Measurements from ENCODE around the gene KMT2D. TPM values are rescaled to one million over a fixed set of nuclear protein-coding genes. Genes with fewer than 3 reads are reported as not detected.

KMT2D gene
- total and polyA plus RNA-seq, 10 of the 15 experiments (the other 5 are each of a cell fraction or from before 2014, with no cell fraction given) = 0.51 to 71.5 (median 10.4) TPM

DNA sequence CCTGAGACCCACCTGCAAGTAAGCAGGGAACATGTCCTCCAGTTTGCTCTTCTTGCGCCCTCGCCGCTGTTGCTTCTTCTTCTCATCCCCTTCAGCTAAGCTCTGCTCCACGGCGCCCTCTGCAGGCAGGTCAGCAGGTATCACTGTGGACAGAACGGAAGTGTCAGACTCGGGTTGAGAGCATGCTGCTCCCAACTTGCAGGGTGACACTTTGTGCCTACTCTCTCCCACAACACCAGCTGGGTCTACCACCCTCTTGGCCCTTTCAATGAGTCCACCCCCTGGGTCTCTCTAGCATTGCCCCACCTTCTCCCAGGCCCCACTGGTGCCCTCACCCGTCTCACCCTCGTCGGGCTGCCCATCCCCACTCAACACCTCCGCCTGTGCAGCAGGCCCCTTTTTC is 16.7 kb downstream of the KMT2D start (continued):
- TF ChIP-seq, protein P1, sequence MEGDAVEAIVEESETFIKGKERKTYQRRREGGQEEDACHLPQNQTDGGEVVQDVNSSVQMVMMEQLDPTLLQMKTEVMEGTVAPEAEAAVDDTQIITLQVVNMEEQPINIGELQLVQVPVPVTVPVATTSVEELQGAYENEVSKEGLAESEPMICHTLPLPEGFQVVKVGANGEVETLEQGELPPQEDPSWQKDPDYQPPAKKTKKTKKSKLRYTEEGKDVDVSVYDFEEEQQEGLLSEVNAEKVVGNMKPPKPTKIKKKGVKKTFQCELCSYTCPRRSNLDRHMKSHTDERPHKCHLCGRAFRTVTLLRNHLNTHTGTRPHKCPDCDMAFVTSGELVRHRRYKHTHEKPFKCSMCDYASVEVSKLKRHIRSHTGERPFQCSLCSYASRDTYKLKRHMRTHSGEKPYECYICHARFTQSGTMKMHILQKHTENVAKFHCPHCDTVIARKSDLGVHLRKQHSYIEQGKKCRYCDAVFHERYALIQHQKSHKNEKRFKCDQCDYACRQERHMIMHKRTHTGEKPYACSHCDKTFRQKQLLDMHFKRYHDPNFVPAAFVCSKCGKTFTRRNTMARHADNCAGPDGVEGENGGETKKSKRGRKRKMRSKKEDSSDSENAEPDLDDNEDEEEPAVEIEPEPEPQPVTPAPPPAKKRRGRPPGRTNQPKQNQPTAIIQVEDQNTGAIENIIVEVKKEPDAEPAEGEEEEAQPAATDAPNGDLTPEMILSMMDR (IDR thresholded peaks at IDR 0.05 in 2 of 3, conservative IDR thresholded peaks at IDR 0.05 in 1 of 3; ENCODE audit: control insufficient read depth in 2 of 3, extremely low read depth in 1 of 3, insufficient read depth in 1 of 3, low read depth in 3 of 3, low read length in 3 of 3) = peak; percentile 60 to 82 (median 77)
- TF ChIP-seq NR2C1 (IDR thresholded peaks at IDR 0.05) (no peak), NRF1 (conservative IDR thresholded peaks at IDR 0.05; ENCODE audit: low read depth, low read length) (no peak), YY1 (IDR thresholded peaks at IDR 0.05; ENCODE audit: low read depth, low read length) (0 out of 2 replicates have a peak, but pooled peaks have one; percentile 42), RAD21 (IDR thresholded peaks at IDR 0.05; ENCODE audit: insufficient read depth, low read depth, low read length) (peak; percentile 38), SPI1 (IDR thresholded peaks at IDR 0.05; ENCODE audit: borderline replicate concordance, insufficient read depth, low read depth, low read length) (no peak), SMC3 (IDR thresholded peaks at IDR 0.05; ENCODE audit: borderline replicate concordance, low read length) (peak; percentile 35; the same call in 1 of the 2 replicates), HSF1 (IDR thresholded peaks at IDR 0.05; ENCODE audit: low read depth, low read length) (no peak), TAF1 (IDR thresholded peaks at IDR 0.05; ENCODE audit: borderline replicate concordance, low read depth, low read length) (no peak), CREB1 (IDR thresholded peaks at IDR 0.05; ENCODE audit: low read depth) (no peak), SIX5 (IDR thresholded peaks at IDR 0.05; ENCODE audit: low read depth, low read length, severe bottlenecking) (no peak)
- TF ChIP-seq, protein P2, sequence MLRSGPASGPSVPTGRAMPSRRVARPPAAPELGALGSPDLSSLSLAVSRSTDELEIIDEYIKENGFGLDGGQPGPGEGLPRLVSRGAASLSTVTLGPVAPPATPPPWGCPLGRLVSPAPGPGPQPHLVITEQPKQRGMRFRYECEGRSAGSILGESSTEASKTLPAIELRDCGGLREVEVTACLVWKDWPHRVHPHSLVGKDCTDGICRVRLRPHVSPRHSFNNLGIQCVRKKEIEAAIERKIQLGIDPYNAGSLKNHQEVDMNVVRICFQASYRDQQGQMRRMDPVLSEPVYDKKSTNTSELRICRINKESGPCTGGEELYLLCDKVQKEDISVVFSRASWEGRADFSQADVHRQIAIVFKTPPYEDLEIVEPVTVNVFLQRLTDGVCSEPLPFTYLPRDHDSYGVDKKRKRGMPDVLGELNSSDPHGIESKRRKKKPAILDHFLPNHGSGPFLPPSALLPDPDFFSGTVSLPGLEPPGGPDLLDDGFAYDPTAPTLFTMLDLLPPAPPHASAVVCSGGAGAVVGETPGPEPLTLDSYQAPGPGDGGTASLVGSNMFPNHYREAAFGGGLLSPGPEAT (IDR thresholded peaks at IDR 0.05; ENCODE audit: low read depth) = no peak

Data from GM12878 (cell line).